HepG2 (cell line): ENCODE measurements around the gene DUT. TPM values are rescaled to one million over a fixed set of nuclear protein-coding genes. Genes with fewer than 3 reads are reported as not detected.
A peak's percentile ranks its signal among the peaks of the same experiment; 100 is the strongest.

ENCODE experiments used
- CREM ChIP-seq, 2 experiments: sonication (generic) in 1 of 2; formaldehyde crosslinking in 1 of 2; IDR thresholded peaks; 2 replicates each; pipeline versions ENCODE4 v1.4.0 to v1.6.1; 2016 to 2020; ENCODE audit warnings: antibody characterized with exemption in 1 of 2, mild to moderate bottlenecking in 1 of 2, missing genetic modification reagents in 1 of 2
- DNMT3B ChIP-seq: conservative IDR thresholded peaks from 2 replicates; pipeline ENCODE4 v1.6.1; 2016; ENCODE audit warnings: missing biosample characterization, control low read depth
- E2F5 ChIP-seq: sonication (generic); formaldehyde crosslinking; conservative IDR thresholded peaks from 2 replicates; pipeline ENCODE4 v1.4.0; 2020; ENCODE audit warnings: missing genetic modification reagents
- EEA1 ChIP-seq: sonication (generic); formaldehyde crosslinking; IDR thresholded peaks from 2 replicates; pipeline ENCODE4 v1.5.1; 2020; ENCODE audit warnings: mild to moderate bottlenecking, missing genetic modification reagents, borderline replicate concordance
- HES4 ChIP-seq: sonication (generic); formaldehyde crosslinking; IDR thresholded peaks from 2 replicates; pipeline ENCODE4 v1.9.0; 2021; ENCODE audit warnings: mild to moderate bottlenecking, missing genetic modification reagents, borderline replicate concordance
- KDM4B ChIP-seq: sonication (generic); formaldehyde crosslinking; IDR thresholded peaks from 2 replicates; pipeline ENCODE4 v1.4.0; 2020; ENCODE audit warnings: missing genetic modification reagents
- MAFF ChIP-seq: IDR thresholded peaks from 2 replicates; pipeline ENCODE4 v1.6.1; 2011; ENCODE audit warnings: low read depth, low read length, improper control_type of control experiment
- MAZ ChIP-seq, 2 experiments: sonication (generic) in 1 of 2; formaldehyde crosslinking in 1 of 2; IDR thresholded peaks; 2 replicates each; pipeline versions ENCODE4 v1.5.0 to v1.6.1; 2012 to 2020; ENCODE audit warnings: low read depth in 2 of 2, mild to moderate bottlenecking in 2 of 2, borderline replicate concordance in 1 of 2, improper control_type of control experiment in 1 of 2, low read length in 1 of 2, missing genetic modification reagents in 1 of 2, moderate library complexity in 1 of 2
- MED8 ChIP-seq: sonication (generic); formaldehyde crosslinking; IDR thresholded peaks from 2 replicates; pipeline ENCODE4 v1.8.1; 2023; ENCODE audit warnings: mild to moderate bottlenecking, missing genetic modification reagents; ENCODE audit not compliant: insufficient replicate concordance
- MIER3 ChIP-seq: IDR thresholded peaks from 2 replicates; pipeline ENCODE4 v1.6.1; 2016; ENCODE audit warnings: missing compliant biosample characterization, borderline replicate concordance
- RBM39 ChIP-seq: fragments of 200-400 bp; formaldehyde crosslinking; IDR thresholded peaks from one replicate; pipeline ENCODE4 v1.6.1; 2018; ENCODE audit warnings: antibody characterized with exemption, mild to moderate bottlenecking, low read depth, low read length; ENCODE audit not compliant: poor library complexity, severe bottlenecking
- SIN3B ChIP-seq: fragments of 150-350 bp; IDR thresholded peaks from 2 replicates; pipeline ENCODE4 v1.6.1; 2014; ENCODE audit warnings: low read length
- TBX2 ChIP-seq: sonication (generic); formaldehyde crosslinking; IDR thresholded peaks from 2 replicates; pipeline ENCODE4 v1.5.0; 2020; ENCODE audit warnings: missing genetic modification reagents, mild to moderate bottlenecking, borderline replicate concordance
- TEAD2 ChIP-seq: sonication (generic); formaldehyde crosslinking; IDR thresholded peaks from 2 replicates; pipeline ENCODE4 v1.9.0; 2021; ENCODE audit warnings: missing genetic modification reagents
- TFDP1 ChIP-seq: IDR thresholded peaks from 2 replicates; pipeline ENCODE4 v1.6.1; 2016; ENCODE audit warnings: missing compliant biosample characterization, missing genetic modification reagents, borderline replicate concordance
- ZFP82 ChIP-seq: sonication (generic); formaldehyde crosslinking; IDR thresholded peaks from 2 replicates; pipeline ENCODE4 v1.5.1; 2020; ENCODE audit warnings: mild to moderate bottlenecking, missing genetic modification reagents, borderline replicate concordance
- ZNF280B ChIP-seq: sonication (generic); formaldehyde crosslinking; IDR thresholded peaks from 2 replicates; pipeline ENCODE4 v1.5.0; 2020; ENCODE audit warnings: missing genetic modification reagents, mild to moderate bottlenecking, borderline replicate concordance
- ZNF292 ChIP-seq: sonication (generic); formaldehyde crosslinking; IDR thresholded peaks from 2 replicates; pipeline ENCODE4 v1.8.1; 2022; ENCODE audit warnings: mild to moderate bottlenecking, low read depth, missing genetic modification reagents, borderline replicate concordance
- ZNF549 ChIP-seq: sonication (generic); formaldehyde crosslinking; IDR thresholded peaks from 2 replicates; pipeline ENCODE4 v1.5.0; 2020; ENCODE audit warnings: missing genetic modification reagents
- ZSCAN12 ChIP-seq: sonication (generic); formaldehyde crosslinking; IDR thresholded peaks from 2 replicates; pipeline ENCODE4 v1.9.0; 2021; ENCODE audit warnings: mild to moderate bottlenecking, missing genetic modification reagents
- polyA plus RNA-seq, 8 experiments: library from polyadenylated mRNA; depleted of rRNA in 3 of 8; stranded (reverse) in 7 of 8; unstranded in 1 of 8; fragments of >200 nt; fragmentation: Illumina TruSeq in 4 of 8; extraction: Trizol in 4 of 8; gene quantifications; 2 replicates each; pipeline versions ENCODE4 v1.2.1 to v1.2.3, GENCODE V29; 2011 to 2016; ENCODE audit warnings: low read depth in 4 of 8, missing spikeins in 1 of 8, mixed read lengths in 1 of 8; ENCODE audit not compliant: insufficient read depth in 1 of 8
- total RNA-seq, 5 experiments: library from RNA; depleted of rRNA; stranded (reverse); fragments of >200 nt; fragmentation: Illumina TruSeq; extraction: Trizol; gene quantifications; 2 replicates each; pipeline ENCODE4 v1.2.3, GENCODE V29; 2016; ENCODE audit warnings: low read depth in 1 of 5

DUT gene
- total and polyA plus RNA-seq, 2 of the 13 experiments (the other 11 are each of a cell fraction or from before 2014, with no cell fraction given): 36.7 to 131 TPM

DNA sequence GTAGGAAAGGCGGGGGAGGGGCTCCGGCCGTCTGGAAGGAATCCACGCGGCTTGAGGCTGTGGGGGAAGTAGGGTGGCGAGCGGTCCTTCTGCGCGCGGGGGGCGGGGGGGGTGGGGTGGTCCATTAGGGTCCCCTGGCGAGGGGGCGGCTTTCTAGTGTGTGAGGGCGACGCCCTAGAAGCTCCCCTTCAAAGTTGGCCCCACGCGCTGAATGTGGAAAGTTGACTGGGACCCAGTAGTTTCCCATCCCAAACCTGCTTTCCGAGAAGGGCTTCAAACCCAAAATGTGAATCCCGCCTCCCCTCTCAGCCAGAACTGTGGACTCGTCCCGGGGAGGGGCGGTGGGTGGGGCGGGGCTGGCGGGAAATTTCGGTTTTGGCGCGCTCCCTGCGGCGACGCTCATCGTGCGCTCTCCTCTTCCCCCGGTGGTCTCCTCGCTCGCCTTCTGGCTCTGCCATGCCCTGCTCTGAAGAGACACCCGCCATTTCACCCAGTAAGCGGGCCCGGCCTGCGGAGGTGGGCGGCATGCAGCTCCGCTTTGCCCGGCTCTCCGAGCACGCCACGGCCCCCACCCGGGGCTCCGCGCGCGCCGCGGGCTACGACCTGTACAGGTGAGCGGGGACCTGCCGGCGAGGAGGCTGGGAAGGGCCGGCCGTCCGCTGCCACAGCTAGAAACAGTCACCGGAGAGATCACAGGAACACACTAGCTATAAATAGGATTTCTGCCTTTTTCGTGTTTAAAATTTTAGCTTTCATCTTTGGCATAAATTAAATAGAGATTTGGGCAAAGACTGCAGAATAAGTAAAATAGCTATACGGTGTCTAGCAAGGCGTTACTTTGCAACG lies 790 bp downstream of the DUT start (continued):
- peak; percentile 63; the same call in 1 of the 2 replicates for TF ChIP-seq ZFP82 (CRISPR knock-in tag)
- no peak for TF ChIP-seq MIER3 (CRISPR knock-in tag)
- TF ChIP-seq ZSCAN12: no peak
- peak; percentile 97 for TF ChIP-seq E2F5
- TF ChIP-seq ZNF280B: peak; percentile 43; the same call in 1 of the 2 replicates
- TF ChIP-seq CREM (IDR thresholded peaks at IDR 0.05): 0 out of 2 replicates have a peak, but pooled peaks have one; percentile 17
- TF ChIP-seq CREM (CRISPR knock-in tag; IDR thresholded peaks at IDR 0.05): no peak
- TF ChIP-seq TBX2 (CRISPR knock-in tag): no peak
- no peak for TF ChIP-seq HES4 (CRISPR knock-in tag)
- 0 out of 2 replicates have a peak, but pooled peaks have one; percentile 23 for TF ChIP-seq KDM4B (CRISPR knock-in tag)
- no peak for TF ChIP-seq ZNF292 (CRISPR knock-in tag)
- peak; percentile 45; the same call in 1 of the 2 replicates for TF ChIP-seq MAZ (IDR thresholded peaks at IDR 0.05; ENCODE audit: borderline replicate concordance, low read depth, low read length)
- no peak for TF ChIP-seq MAZ (CRISPR knock-in tag; IDR thresholded peaks at IDR 0.05; ENCODE audit: low read depth)
- TF ChIP-seq DNMT3B (CRISPR knock-in tag): no peak
- TF ChIP-seq MED8 (CRISPR knock-in tag): peak; percentile 50
- TF ChIP-seq RBM39: peak; percentile 52
- TF ChIP-seq MAFF: no peak
- peak; percentile 96 for TF ChIP-seq TFDP1 (CRISPR knock-in tag)
- no peak for TF ChIP-seq TEAD2 (CRISPR knock-in tag)
- TF ChIP-seq EEA1 (CRISPR knock-in tag): 0 out of 2 replicates have a peak, but pooled peaks have one; percentile 43
- TF ChIP-seq ZNF549 (CRISPR knock-in tag): no peak
- peak; percentile 82 for TF ChIP-seq SIN3B
